Ovary (tissue), 9 donors: ENCODE data around the gene BRPF3. TPM values are rescaled to one million over a fixed set of nuclear protein-coding genes. Genes with fewer than 3 reads are reported as not detected.

ENCODE experiments used
- DNase-seq, 5 donors: peaks; one replicate each; pipeline ENCODE4 v3.0.0-alpha.2; 2019 to 2020
- H3K27ac ChIP-seq, 2 donors: fragments of 200-600 bp; one replicate each; pipeline versions ENCODE4 v1.5.1 to v1.8.0; 2019 to 2022
- H3K27me3 ChIP-seq: fragments of 200-600 bp; one replicate; pipeline ENCODE4 v1.8.0; 2022
- H3K36me3 ChIP-seq: fragments of 200-600 bp; sonication (generic); one replicate; pipeline ENCODE4 v1.5.1; 2019
- H3K4me1 ChIP-seq: one replicate; pipeline ENCODE4 v1.8.1; 2013; ENCODE audit warnings: mild to moderate bottlenecking, moderate library complexity; ENCODE audit not compliant: insufficient read depth
- H3K4me3 ChIP-seq: fragments of 200-600 bp; sonication (generic); one replicate; pipeline ENCODE4 v1.5.1; 2017
- H3K9me3 ChIP-seq, 2 donors: fragments of 200-600 bp in 1 of 2; sonication (generic) in 1 of 2; one replicate each; pipeline versions ENCODE4 v1.5.1 to v1.8.1; 2013 to 2019; ENCODE audit warnings: mild to moderate bottlenecking in 1 of 2, moderate library complexity in 1 of 2
- EP300 ChIP-seq: sonication (generic); formaldehyde crosslinking; IDR thresholded peaks from one replicate; pipeline ENCODE4 v1.6.1; 2017; ENCODE audit warnings: antibody characterized with exemption
- POLR2A ChIP-seq: fragments of 450-650 bp; IDR thresholded peaks from one replicate; pipeline ENCODE4 v1.6.1; 2017; ENCODE audit warnings: antibody characterized with exemption, mild to moderate bottlenecking, moderate library complexity
- WGBS, 3 donors: extraction: QIAGEN DNeasy Blood & Tissue Kit in 1 of 3; methylation state at CpG; one replicate each; pipeline versions ENCODE4 v1.1.5 to v1.1.7; 2013 to 2017; 5-methylcytosine and 5-hydroxymethylcytosine counted together
- intact Hi-C, 4 donors: fragments of 100-400 bp; cut with DNase I; formaldehyde crosslinking; loops; one replicate each; pipeline versions ENCODE4 v1.11.0 to v1.15.1; 2022 to 2023
- polyA plus RNA-seq, 2 donors: library from polyadenylated mRNA; stranded (reverse); fragments of 200-250 nt in 1 of 2; fragments of 350-450 nt in 1 of 2; fragmentation: Illumina TruSeq in 1 of 2; extraction: RNeasy Lipid Tissue Mini Kit (QIAGEN cat#74804) in 1 of 2; gene quantifications; one replicate each; pipeline ENCODE4 v1.2.3, GENCODE V29; 2013 to 2014
- total RNA-seq, 7 donors: library from RNA; depleted of rRNA in 2 of 7; stranded (reverse); fragments of >200 nt in 2 of 7; fragmentation: NEBNext Ultra II Directional in 3 of 7; extraction: Animal tissue kit (Norgen Biotek cat#: 25700) in 3 of 7; gene quantifications; one replicate each; pipeline versions ENCODE4 v1.1.0 to v1.2.4, GENCODE V29; 2016 to 2023
- TF ChIP-seq, protein P1 (sequence below), 3 donors: fragments of 450-650 bp in 2 of 3; fragments of 200-600 bp in 1 of 3; IDR thresholded peaks; one replicate each; pipeline versions ENCODE4 v1.5.1 to v1.8.0; 2016 to 2022; ENCODE audit warnings: antibody characterized with exemption in 3 of 3, mild to moderate bottlenecking in 1 of 3
- donor health status: DM: no; HTN: no; CAD: no; lungs with moderate emphysema.
- donor health status: DM: no; HTN: no; CAD: no.
- donor health status: Bipolar disorder and iron deficiency.
- donor health status: DM: yes; HTN: yes; CAD: no.
- donor health status: DM: no; HTN: no; CAD: no.
- donor health status: DM: yes; HTN: yes; CAD: no.

BRPF3 gene
- total and polyA plus RNA-seq, 9 donors, result 15.7 to 34.5 (median 30.3) TPM

GRCh38 chr6:36273067-36273466, 76.5 kb downstream of the BRPF3 start:
- H3K36me3 ChIP-seq, result no peaks in the 10 kb centered on the region
- no peaks in the 10 kb centered on the region for H3K27me3 ChIP-seq
- TF ChIP-seq POLR2A (no peak), EP300 (no peak)
- TF ChIP-seq, protein P1, sequence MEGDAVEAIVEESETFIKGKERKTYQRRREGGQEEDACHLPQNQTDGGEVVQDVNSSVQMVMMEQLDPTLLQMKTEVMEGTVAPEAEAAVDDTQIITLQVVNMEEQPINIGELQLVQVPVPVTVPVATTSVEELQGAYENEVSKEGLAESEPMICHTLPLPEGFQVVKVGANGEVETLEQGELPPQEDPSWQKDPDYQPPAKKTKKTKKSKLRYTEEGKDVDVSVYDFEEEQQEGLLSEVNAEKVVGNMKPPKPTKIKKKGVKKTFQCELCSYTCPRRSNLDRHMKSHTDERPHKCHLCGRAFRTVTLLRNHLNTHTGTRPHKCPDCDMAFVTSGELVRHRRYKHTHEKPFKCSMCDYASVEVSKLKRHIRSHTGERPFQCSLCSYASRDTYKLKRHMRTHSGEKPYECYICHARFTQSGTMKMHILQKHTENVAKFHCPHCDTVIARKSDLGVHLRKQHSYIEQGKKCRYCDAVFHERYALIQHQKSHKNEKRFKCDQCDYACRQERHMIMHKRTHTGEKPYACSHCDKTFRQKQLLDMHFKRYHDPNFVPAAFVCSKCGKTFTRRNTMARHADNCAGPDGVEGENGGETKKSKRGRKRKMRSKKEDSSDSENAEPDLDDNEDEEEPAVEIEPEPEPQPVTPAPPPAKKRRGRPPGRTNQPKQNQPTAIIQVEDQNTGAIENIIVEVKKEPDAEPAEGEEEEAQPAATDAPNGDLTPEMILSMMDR (IDR thresholded peaks at IDR 0.05), result no peak
- no peak for DNase-seq
- no peaks in the 10 kb centered on the region for H3K4me1 ChIP-seq
- H3K27ac ChIP-seq, result no peak overlapping the region
- WGBS, 3 donors, result 92 to 96% (median 94%) methylated on average over 5 of the region's 5 CpGs
- intact Hi-C loops, result no loop called here
- H3K9me3 ChIP-seq, result no peaks in the 10 kb centered on the region
- H3K4me3 ChIP-seq, result no peak overlapping the region

DNA sequence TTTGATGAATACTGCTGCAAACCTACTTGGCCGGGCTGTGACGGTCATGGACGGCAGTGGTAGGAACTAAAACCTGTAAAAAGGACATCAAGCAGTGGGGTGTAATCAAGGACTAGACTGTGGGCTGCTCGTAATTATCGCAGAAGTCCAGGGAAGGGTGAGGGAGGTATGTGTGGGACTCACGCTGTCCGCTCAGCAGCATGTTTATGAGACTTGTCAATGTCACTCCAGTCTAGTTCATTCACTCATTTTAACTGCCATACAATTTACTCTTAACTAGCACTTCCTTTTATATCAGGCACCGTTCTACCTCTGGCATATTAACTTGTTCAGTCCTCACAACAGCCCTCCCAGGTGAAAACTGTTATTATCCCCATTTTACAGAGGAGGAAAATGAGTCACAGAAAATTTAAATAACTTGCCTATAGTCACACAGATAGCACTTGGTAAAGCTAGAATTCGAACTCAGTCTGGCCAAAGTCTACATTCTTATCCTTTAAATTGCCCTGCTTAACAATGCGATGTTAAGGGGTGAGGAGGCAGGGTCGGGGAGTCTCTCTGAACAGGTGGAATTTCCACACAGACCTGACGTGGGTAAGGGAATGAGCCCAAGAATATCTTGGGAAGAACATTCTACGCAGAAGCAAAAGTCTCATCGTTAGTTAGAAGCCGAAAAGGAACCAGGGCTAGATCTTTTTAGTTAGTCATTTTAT, 77.4 kb downstream of the BRPF3 start:
- Histone ChIP-seq H3K4me3 (no peak overlapping the region), H3K27me3 (no peaks in the 10 kb centered on the region), H3K27ac (no peak overlapping the region), H3K9me3 (no peaks in the 10 kb centered on the region), H3K36me3 (no peaks in the 10 kb centered on the region), H3K4me1 (no peaks in the 10 kb centered on the region)
- WGBS, 3 donors, result 76 to 81% (median 77%) methylated on average over 15 of the region's 15 CpGs
- no peak for DNase-seq
- TF ChIP-seq POLR2A (no peak), EP300 (no peak)
- TF ChIP-seq, protein P1 (IDR thresholded peaks at IDR 0.05), result no peak
- intact Hi-C loops, result no loop called here

DNA sequence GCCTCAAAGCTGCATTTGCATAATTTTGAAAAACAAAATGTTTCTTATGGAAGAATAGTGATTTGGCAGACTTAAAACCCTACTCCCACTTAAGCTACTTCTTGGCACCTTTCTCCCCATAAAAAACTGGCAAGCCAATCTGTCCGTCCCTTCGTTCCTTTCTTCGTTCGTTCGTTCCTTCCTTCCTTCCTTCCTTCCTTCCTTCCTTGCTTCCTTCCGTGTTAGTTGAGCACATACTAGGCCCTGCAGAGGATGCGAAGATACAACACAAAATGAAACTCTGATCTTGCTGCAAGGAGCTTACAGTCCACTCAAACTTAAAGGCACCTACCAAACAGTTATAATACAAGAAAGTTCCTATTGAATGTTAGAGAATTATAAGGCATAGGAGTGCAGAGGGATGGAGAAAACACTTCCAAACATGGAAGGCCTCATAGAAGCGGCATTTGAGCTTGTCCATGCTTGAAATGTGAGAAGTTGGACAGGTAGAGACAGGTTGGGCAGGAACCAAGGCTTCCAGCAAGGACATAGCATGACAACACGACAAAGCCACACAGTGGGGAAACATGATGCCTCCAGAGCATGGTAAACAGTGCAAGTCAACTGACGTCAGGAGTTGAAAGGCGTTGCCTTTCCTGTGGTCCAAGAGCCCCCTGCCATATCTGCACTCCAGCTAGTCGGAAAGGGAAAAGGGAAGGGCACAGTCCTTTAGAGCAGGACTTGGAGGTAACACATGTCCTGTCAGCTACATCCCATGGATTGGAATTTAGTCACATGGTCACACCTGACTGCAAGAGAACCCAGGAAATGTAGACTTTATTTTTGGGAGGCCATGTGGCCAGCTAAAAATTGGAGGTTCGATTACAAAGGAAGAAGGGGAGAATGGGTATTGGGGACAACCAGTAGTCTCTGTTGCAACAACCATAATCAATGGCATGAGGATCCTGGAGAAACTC, 80.3 kb downstream of the BRPF3 start:
- TF ChIP-seq POLR2A (no peak), EP300 (no peak)
- TF ChIP-seq, protein P1 (IDR thresholded peaks at IDR 0.05), result no peak
- no peaks in the 10 kb centered on the region for H3K9me3 ChIP-seq
- DNase-seq, result no peak
- H3K4me1 ChIP-seq, result no peaks in the 10 kb centered on the region
- H3K27me3 ChIP-seq, result no peaks in the 10 kb centered on the region
- no peak overlapping the region for H3K27ac ChIP-seq
- 64 to 68% (median 66%) methylated on average over 13 of the region's 13 CpGs for WGBS, 3 donors
- no peak overlapping the region for H3K4me3 ChIP-seq
- no peaks in the 10 kb centered on the region for H3K36me3 ChIP-seq
- intact Hi-C loops, result no loop called here

- Histone ChIP-seq H3K27me3 (no peaks in the 10 kb centered on the region), H3K36me3 (no peaks in the 10 kb centered on the region), H3K9me3 (no peaks in the 10 kb centered on the region), H3K27ac (no peak overlapping the region), H3K4me3 (no peak overlapping the region), H3K4me1 (no peaks in the 10 kb centered on the region)
- intact Hi-C loops, result no loop called here
- DNase-seq, result no peak
- WGBS, 3 donors, result 21 to 30% (median 26%) methylated on average over 2 of the region's 2 CpGs
- no peak for TF ChIP-seq POLR2A
- TF ChIP-seq EP300, result no peak
- TF ChIP-seq, protein P1 (IDR thresholded peaks at IDR 0.05), result no peak
Observed at GRCh38 chr6:36277946-36278470, 81.5 kb downstream of the BRPF3 start.
